ENCODE results near the gene DTNA.

DTNA gene

GRCh38 chr18:34767601-34768027, 57.5 kb downstream of the DTNA start:
- Histone ChIP-seq H2BK120ac (ENCODE audit: low read depth, low read length) (no peak overlapping the region), H2BK15ac (ENCODE audit: low read depth, poor library complexity, severe bottlenecking) (no peak overlapping the region), H3K79me1 (replicated peaks; ENCODE audit: low read length, poor library complexity, severe bottlenecking) (no peaks in the 10 kb centered on the region), H2BK12ac (ENCODE audit: low read length in 2 of 2) (no peak overlapping the region), H3K36me3 (ENCODE audit: control insufficient read depth in 1 of 2, insufficient read depth in 2 of 2, low read depth in 1 of 2, low read length in 2 of 2) (peaks cover 0 to 29% of the 10 kb centered on the region in 2 experiments), H3K23ac (ENCODE audit: low read length in 2 of 2) (no peak overlapping the region), H3K4ac (ENCODE audit: low read depth in 1 of 2, low read length in 2 of 2) (no peak overlapping the region), H3K4me1 (ENCODE audit: control insufficient read depth, insufficient read depth, low read depth, low read length) (peaks cover 1% of the 10 kb centered on the region), H3K9ac (ENCODE audit: low read length) (peak overlapping the region; percentile 46), H3K14ac (ENCODE audit: low read length in 2 of 2) (no peak overlapping the region), H3K4me3 (ENCODE audit: insufficient read depth in 1 of 2, low read depth in 1 of 2, low read length in 2 of 2) (no peak overlapping the region), H4K8ac (ENCODE audit: low read length) (no peak overlapping the region), H4K91ac (ENCODE audit: low read length) (no peak overlapping the region), H3K27me3 (ENCODE audit: control insufficient read depth in 1 of 2, insufficient read depth in 1 of 2, low read length in 2 of 2) (no peaks in the 10 kb centered on the region), H3K18ac (ENCODE audit: low read depth in 1 of 2, low read length in 2 of 2) (no peak overlapping the region), H2AFZ (ENCODE audit: low read depth, low read length) (no peak overlapping the region), H3K4me2 (ENCODE audit: low read length, poor library complexity, severe bottlenecking) (no peak overlapping the region), H2BK5ac (ENCODE audit: low read depth, low read length, poor library complexity, severe bottlenecking) (no peak overlapping the region), H3K27ac (ENCODE audit: low read length, poor library complexity, severe bottlenecking) (no peak overlapping the region), H2AK5ac (ENCODE audit: low read length, severe bottlenecking) (no peak overlapping the region), H3K9me3 (ENCODE audit: control insufficient read depth, low read length) (no peaks in the 10 kb centered on the region)
- no CpG with 5 or more reads among the region's 1 CpG for WGBS
- DNase-seq, result peak; percentile 91

GRCh38 chr18:34771958-34772357, 61.9 kb downstream of the DTNA start:
- peaks cover 0 to 29% of the 10 kb centered on the region in 2 experiments for H3K36me3 ChIP-seq (ENCODE audit: control insufficient read depth in 1 of 2, insufficient read depth in 2 of 2, low read depth in 1 of 2, low read length in 2 of 2)
- no peak overlapping the region for H2BK120ac ChIP-seq (ENCODE audit: low read depth, low read length)

GRCh38 chr18:34772887-34773286, 62.8 kb downstream of the DTNA start:
- H3K4me1 ChIP-seq (ENCODE audit: control insufficient read depth, insufficient read depth, low read depth, low read length), result peaks cover 3% of the 10 kb centered on the region
- no peak overlapping the region for H3K18ac ChIP-seq (ENCODE audit: low read depth in 1 of 2, low read length in 2 of 2)
- no peaks in the 10 kb centered on the region for H3K9me3 ChIP-seq (ENCODE audit: control insufficient read depth, low read length)
- no peak overlapping the region for H2BK12ac ChIP-seq (ENCODE audit: low read length in 2 of 2)
- H3K4me3 ChIP-seq (ENCODE audit: insufficient read depth in 1 of 2, low read depth in 1 of 2, low read length in 2 of 2), result no peak overlapping the region
- peak overlapping the region; percentile 15 for H3K9ac ChIP-seq (ENCODE audit: low read length)
- no peak overlapping the region for H3K4me2 ChIP-seq (ENCODE audit: low read length, poor library complexity, severe bottlenecking)
- H2BK120ac ChIP-seq (ENCODE audit: low read depth, low read length), result no peak overlapping the region
- H3K27ac ChIP-seq (ENCODE audit: low read length, poor library complexity, severe bottlenecking), result no peak overlapping the region
- no peaks in the 10 kb centered on the region for H3K27me3 ChIP-seq (ENCODE audit: control insufficient read depth in 1 of 2, insufficient read depth in 1 of 2, low read length in 2 of 2)
- WGBS, result 8% methylated on average over 2 of the region's 2 CpGs
- H3K36me3 ChIP-seq (ENCODE audit: control insufficient read depth in 1 of 2, insufficient read depth in 2 of 2, low read depth in 1 of 2, low read length in 2 of 2), result peaks cover 0 to 36% of the 10 kb centered on the region in 2 experiments
- peak; percentile 66 for DNase-seq
- H2BK15ac ChIP-seq (ENCODE audit: low read depth, poor library complexity, severe bottlenecking), result no peak overlapping the region
- H3K4ac ChIP-seq (ENCODE audit: low read depth in 1 of 2, low read length in 2 of 2), result no peak overlapping the region
- no peak overlapping the region for H2AFZ ChIP-seq (ENCODE audit: low read depth, low read length)
- no peak overlapping the region for H2BK5ac ChIP-seq (ENCODE audit: low read depth, low read length, poor library complexity, severe bottlenecking)
- no peak overlapping the region for H3K14ac ChIP-seq (ENCODE audit: low read length in 2 of 2)
- H3K23ac ChIP-seq (ENCODE audit: low read length in 2 of 2), result no peak overlapping the region
- H4K8ac ChIP-seq (ENCODE audit: low read length), result no peak overlapping the region
- no peaks in the 10 kb centered on the region for H3K79me1 ChIP-seq (replicated peaks; ENCODE audit: low read length, poor library complexity, severe bottlenecking)
- no peak overlapping the region for H2AK5ac ChIP-seq (ENCODE audit: low read length, severe bottlenecking)
- H4K91ac ChIP-seq (ENCODE audit: low read length), result no peak overlapping the region

More at GRCh38 chr18:34771958-34772357, 61.9 kb downstream of the DTNA start:
- Histone ChIP-seq H3K18ac (ENCODE audit: low read depth in 1 of 2, low read length in 2 of 2) (no peak overlapping the region), H3K9me3 (ENCODE audit: control insufficient read depth, low read length) (no peaks in the 10 kb centered on the region), H3K9ac (ENCODE audit: low read length) (peak overlapping the region; percentile 40), H2AFZ (ENCODE audit: low read depth, low read length) (no peak overlapping the region), H3K4me3 (ENCODE audit: insufficient read depth in 1 of 2, low read depth in 1 of 2, low read length in 2 of 2) (no peak overlapping the region), H2BK15ac (ENCODE audit: low read depth, poor library complexity, severe bottlenecking) (no peak overlapping the region), H3K14ac (ENCODE audit: low read length in 2 of 2) (no peak overlapping the region), H3K23ac (ENCODE audit: low read length in 2 of 2) (no peak overlapping the region), H3K4me1 (ENCODE audit: control insufficient read depth, insufficient read depth, low read depth, low read length) (peaks cover 4% of the 10 kb centered on the region), H2BK5ac (ENCODE audit: low read depth, low read length, poor library complexity, severe bottlenecking) (no peak overlapping the region), H3K4ac (ENCODE audit: low read depth in 1 of 2, low read length in 2 of 2) (no peak overlapping the region), H3K4me2 (ENCODE audit: low read length, poor library complexity, severe bottlenecking) (no peak overlapping the region), H3K27me3 (ENCODE audit: control insufficient read depth in 1 of 2, insufficient read depth in 1 of 2, low read length in 2 of 2) (no peaks in the 10 kb centered on the region), H2BK12ac (ENCODE audit: low read length in 2 of 2) (no peak overlapping the region), H3K27ac (ENCODE audit: low read length, poor library complexity, severe bottlenecking) (no peak overlapping the region), H4K91ac (ENCODE audit: low read length) (no peak overlapping the region), H2AK5ac (ENCODE audit: low read length, severe bottlenecking) (no peak overlapping the region), H4K8ac (ENCODE audit: low read length) (no peak overlapping the region), H3K79me1 (replicated peaks; ENCODE audit: low read length, poor library complexity, severe bottlenecking) (no peaks in the 10 kb centered on the region)
- no peak for DNase-seq
- no CpG with 5 or more reads among the region's 1 CpG for WGBS

- no peak overlapping the region for H3K27ac ChIP-seq (ENCODE audit: low read length, poor library complexity, severe bottlenecking)
- no peak overlapping the region for H2AFZ ChIP-seq (ENCODE audit: low read depth, low read length)
- no peak overlapping the region for H3K23ac ChIP-seq (ENCODE audit: low read length in 2 of 2)
- WGBS, result 48% methylated on average over 1 of the region's 2 CpGs
- peak overlapping the region; percentile 15 for H3K9ac ChIP-seq (ENCODE audit: low read length)
- H3K36me3 ChIP-seq (ENCODE audit: control insufficient read depth in 1 of 2, insufficient read depth in 2 of 2, low read depth in 1 of 2, low read length in 2 of 2), result peaks cover 0 to 34% of the 10 kb centered on the region in 2 experiments
- no peak overlapping the region for H2AK5ac ChIP-seq (ENCODE audit: low read length, severe bottlenecking)
- no peaks in the 10 kb centered on the region for H3K79me1 ChIP-seq (replicated peaks; ENCODE audit: low read length, poor library complexity, severe bottlenecking)
- H3K18ac ChIP-seq (ENCODE audit: low read depth in 1 of 2, low read length in 2 of 2), result no peak overlapping the region
- H2BK120ac ChIP-seq (ENCODE audit: low read depth, low read length), result no peak overlapping the region
- H3K4me1 ChIP-seq (ENCODE audit: control insufficient read depth, insufficient read depth, low read depth, low read length), result peaks cover 3% of the 10 kb centered on the region
- no peak overlapping the region for H2BK15ac ChIP-seq (ENCODE audit: low read depth, poor library complexity, severe bottlenecking)
- no peak overlapping the region for H4K8ac ChIP-seq (ENCODE audit: low read length)
- H2BK12ac ChIP-seq (ENCODE audit: low read length in 2 of 2), result no peak overlapping the region
- H3K9me3 ChIP-seq (ENCODE audit: control insufficient read depth, low read length), result no peaks in the 10 kb centered on the region
- no peak overlapping the region for H2BK5ac ChIP-seq (ENCODE audit: low read depth, low read length, poor library complexity, severe bottlenecking)
- no peaks in the 10 kb centered on the region for H3K27me3 ChIP-seq (ENCODE audit: control insufficient read depth in 1 of 2, insufficient read depth in 1 of 2, low read length in 2 of 2)
- no peak overlapping the region for H4K91ac ChIP-seq (ENCODE audit: low read length)
- DNase-seq, result peak; percentile 39
- no peak overlapping the region for H3K4me3 ChIP-seq (ENCODE audit: insufficient read depth in 1 of 2, low read depth in 1 of 2, low read length in 2 of 2)
- no peak overlapping the region for H3K4me2 ChIP-seq (ENCODE audit: low read length, poor library complexity, severe bottlenecking)
- no peak overlapping the region for H3K4ac ChIP-seq (ENCODE audit: low read depth in 1 of 2, low read length in 2 of 2)
- H3K14ac ChIP-seq (ENCODE audit: low read length in 2 of 2), result no peak overlapping the region
Measured at GRCh38 chr18:34773378-34773777, 63.3 kb downstream of the DTNA start.
